ENCODE data around the gene ST3GAL3. TPM values are rescaled to one million over a fixed set of nuclear protein-coding genes. Genes with fewer than 3 reads are reported as not detected.
A peak's percentile ranks its signal among the peaks of the same experiment; 100 is the strongest.

ST3GAL3 gene
- total RNA-seq, 1 experiment from 2014 or later: 8.6 TPM

GRCh38 chr1:43803105-43803504 is 95.8 kb downstream of the ST3GAL3 start:
- Mint-ChIP-seq H3K4me3 (no peak overlapping the region), H3K9me3 (no peaks in the 10 kb centered on the region), H3K27ac (no peak overlapping the region), H3K27me3 (ENCODE audit: low read depth) (no peaks in the 10 kb centered on the region), H3K36me3 (0 out of 2 replicates have a peak, but pooled peaks cover under 1% of the 10 kb centered on the region), H3K4me1 (no peaks in the 10 kb centered on the region)
- ChIA-PET CTCF (no interaction called here), POLR2A (no interaction called here)
- ATAC-seq (no peak), DNase-seq (ENCODE audit: low spot score) (no peak)
- TF ChIP-seq GTF2I (CRISPR knock-in tag; conservative IDR thresholded peaks at IDR 0.05) (0 out of 2 replicates have a peak, but pooled peaks have one; percentile 14), ZNF121 (CRISPR knock-in tag; IDR thresholded peaks at IDR 0.05) (peak; percentile 87), TCF7 (CRISPR knock-in tag; IDR thresholded peaks at IDR 0.05; ENCODE audit: low read depth) (no peak)

DNA sequence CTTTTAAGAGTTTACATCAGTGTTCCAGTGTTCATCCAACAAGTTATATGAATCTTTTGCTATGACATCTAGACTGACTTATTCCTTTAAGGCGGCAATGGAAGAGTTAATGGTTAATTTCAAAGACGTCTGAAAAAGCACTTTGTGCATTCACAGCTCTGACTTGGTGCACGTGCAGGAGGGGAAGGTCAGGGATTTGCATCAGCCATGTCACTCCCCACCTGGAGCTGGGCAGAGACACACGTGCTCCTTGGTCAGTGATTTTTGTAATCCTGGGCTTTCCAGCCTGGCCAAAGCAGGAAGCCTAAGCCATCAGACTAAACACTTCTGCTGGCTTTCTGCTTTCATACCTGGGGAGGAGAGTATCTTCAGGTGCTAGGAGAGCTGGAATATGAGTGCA is 96.3 kb downstream of the ST3GAL3 start:
- peaks cover 4% of the 10 kb centered on the region for H3K9me3 Mint-ChIP-seq
- ATAC-seq (no peak), DNase-seq (ENCODE audit: low spot score) (no peak)
- no peak overlapping the region for H3K4me3 Mint-ChIP-seq
- TF ChIP-seq, protein P1, sequence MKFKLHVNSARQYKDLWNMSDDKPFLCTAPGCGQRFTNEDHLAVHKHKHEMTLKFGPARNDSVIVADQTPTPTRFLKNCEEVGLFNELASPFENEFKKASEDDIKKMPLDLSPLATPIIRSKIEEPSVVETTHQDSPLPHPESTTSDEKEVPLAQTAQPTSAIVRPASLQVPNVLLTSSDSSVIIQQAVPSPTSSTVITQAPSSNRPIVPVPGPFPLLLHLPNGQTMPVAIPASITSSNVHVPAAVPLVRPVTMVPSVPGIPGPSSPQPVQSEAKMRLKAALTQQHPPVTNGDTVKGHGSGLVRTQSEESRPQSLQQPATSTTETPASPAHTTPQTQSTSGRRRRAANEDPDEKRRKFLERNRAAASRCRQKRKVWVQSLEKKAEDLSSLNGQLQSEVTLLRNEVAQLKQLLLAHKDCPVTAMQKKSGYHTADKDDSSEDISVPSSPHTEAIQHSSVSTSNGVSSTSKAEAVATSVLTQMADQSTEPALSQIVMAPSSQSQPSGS (CRISPR knock-in tag; IDR thresholded peaks at IDR 0.05; ENCODE audit: borderline replicate concordance, low read depth): no peak
- no peak for TF ChIP-seq SP1 (CRISPR knock-in tag; conservative IDR thresholded peaks at IDR 0.05)
- TF ChIP-seq, protein P2, sequence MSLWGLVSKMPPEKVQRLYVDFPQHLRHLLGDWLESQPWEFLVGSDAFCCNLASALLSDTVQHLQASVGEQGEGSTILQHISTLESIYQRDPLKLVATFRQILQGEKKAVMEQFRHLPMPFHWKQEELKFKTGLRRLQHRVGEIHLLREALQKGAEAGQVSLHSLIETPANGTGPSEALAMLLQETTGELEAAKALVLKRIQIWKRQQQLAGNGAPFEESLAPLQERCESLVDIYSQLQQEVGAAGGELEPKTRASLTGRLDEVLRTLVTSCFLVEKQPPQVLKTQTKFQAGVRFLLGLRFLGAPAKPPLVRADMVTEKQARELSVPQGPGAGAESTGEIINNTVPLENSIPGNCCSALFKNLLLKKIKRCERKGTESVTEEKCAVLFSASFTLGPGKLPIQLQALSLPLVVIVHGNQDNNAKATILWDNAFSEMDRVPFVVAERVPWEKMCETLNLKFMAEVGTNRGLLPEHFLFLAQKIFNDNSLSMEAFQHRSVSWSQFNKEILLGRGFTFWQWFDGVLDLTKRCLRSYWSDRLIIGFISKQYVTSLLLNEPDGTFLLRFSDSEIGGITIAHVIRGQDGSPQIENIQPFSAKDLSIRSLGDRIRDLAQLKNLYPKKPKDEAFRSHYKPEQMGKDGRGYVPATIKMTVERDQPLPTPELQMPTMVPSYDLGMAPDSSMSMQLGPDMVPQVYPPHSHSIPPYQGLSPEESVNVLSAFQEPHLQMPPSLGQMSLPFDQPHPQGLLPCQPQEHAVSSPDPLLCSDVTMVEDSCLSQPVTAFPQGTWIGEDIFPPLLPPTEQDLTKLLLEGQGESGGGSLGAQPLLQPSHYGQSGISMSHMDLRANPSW (CRISPR knock-in tag; conservative IDR thresholded peaks at IDR 0.05; ENCODE audit: low read depth): no peak
- no peak for TF ChIP-seq E2F5 (CRISPR knock-in tag; IDR thresholded peaks at IDR 0.05)
- TF ChIP-seq, protein P3, sequence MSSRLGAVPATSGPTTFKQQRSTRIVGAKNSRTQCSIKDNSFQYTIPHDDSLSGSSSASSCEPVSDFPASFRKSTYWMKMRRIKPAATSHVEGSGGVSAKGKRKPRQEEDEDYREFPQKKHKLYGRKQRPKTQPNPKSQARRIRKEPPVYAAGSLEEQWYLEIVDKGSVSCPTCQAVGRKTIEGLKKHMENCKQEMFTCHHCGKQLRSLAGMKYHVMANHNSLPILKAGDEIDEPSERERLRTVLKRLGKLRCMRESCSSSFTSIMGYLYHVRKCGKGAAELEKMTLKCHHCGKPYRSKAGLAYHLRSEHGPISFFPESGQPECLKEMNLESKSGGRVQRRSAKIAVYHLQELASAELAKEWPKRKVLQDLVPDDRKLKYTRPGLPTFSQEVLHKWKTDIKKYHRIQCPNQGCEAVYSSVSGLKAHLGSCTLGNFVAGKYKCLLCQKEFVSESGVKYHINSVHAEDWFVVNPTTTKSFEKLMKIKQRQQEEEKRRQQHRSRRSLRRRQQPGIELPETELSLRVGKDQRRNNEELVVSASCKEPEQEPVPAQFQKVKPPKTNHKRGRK (CRISPR knock-in tag; IDR thresholded peaks at IDR 0.05; ENCODE audit: borderline replicate concordance): no peak
- no peak for TF ChIP-seq SMAD4 (CRISPR knock-in tag; IDR thresholded peaks at IDR 0.05)
- no peak for TF ChIP-seq ZNF425 (CRISPR knock-in tag; conservative IDR thresholded peaks at IDR 0.05)
- TF ChIP-seq ZBTB43 (CRISPR knock-in tag; IDR thresholded peaks at IDR 0.05): no peak
- TF ChIP-seq, protein P4, sequence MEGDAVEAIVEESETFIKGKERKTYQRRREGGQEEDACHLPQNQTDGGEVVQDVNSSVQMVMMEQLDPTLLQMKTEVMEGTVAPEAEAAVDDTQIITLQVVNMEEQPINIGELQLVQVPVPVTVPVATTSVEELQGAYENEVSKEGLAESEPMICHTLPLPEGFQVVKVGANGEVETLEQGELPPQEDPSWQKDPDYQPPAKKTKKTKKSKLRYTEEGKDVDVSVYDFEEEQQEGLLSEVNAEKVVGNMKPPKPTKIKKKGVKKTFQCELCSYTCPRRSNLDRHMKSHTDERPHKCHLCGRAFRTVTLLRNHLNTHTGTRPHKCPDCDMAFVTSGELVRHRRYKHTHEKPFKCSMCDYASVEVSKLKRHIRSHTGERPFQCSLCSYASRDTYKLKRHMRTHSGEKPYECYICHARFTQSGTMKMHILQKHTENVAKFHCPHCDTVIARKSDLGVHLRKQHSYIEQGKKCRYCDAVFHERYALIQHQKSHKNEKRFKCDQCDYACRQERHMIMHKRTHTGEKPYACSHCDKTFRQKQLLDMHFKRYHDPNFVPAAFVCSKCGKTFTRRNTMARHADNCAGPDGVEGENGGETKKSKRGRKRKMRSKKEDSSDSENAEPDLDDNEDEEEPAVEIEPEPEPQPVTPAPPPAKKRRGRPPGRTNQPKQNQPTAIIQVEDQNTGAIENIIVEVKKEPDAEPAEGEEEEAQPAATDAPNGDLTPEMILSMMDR (IDR thresholded peaks at IDR 0.05): no peak
- no peak for TF ChIP-seq MYBL2 (CRISPR knock-in tag; IDR thresholded peaks at IDR 0.05)
- no peak for TF ChIP-seq ATF6 (CRISPR knock-in tag; IDR thresholded peaks at IDR 0.05)
- no peak for TF ChIP-seq GTF2I (CRISPR knock-in tag; conservative IDR thresholded peaks at IDR 0.05)
- no peak overlapping the region for H3K27ac Mint-ChIP-seq
- H3K4me1 Mint-ChIP-seq: no peaks in the 10 kb centered on the region
- peaks cover 5% of the 10 kb centered on the region for H3K36me3 Mint-ChIP-seq
- ChIA-PET CTCF (interaction anchor here (1.0 to 1.3 kb wide), 2 partner anchors 38 to 131 kb away, joined by 3 read pairs; no protein-coding TSS in a partner anchor), POLR2A (no interaction called here)
- H3K27me3 Mint-ChIP-seq (ENCODE audit: low read depth): no peaks in the 10 kb centered on the region

Measured in WTC11 (cell line).